Glutamatergic neuron (in vitro differentiated cells): ENCODE data around the gene CCDC126. TPM values are rescaled to one million over a fixed set of nuclear protein-coding genes. Genes with fewer than 3 reads are reported as not detected.
"Not testable (repeated sequence)": the region's sequence is repeated elsewhere in the genome, so short reads cannot be mapped to it uniquely, and the experiment has no call there.

Source experiments
- DNase-seq: peaks from one replicate; pipeline ENCODE4 v3.0.0; 2022
- H3K27ac Mint-ChIP-seq: one replicate; pipeline ENCODE4 v1.8.0; 2020; ENCODE audit warnings: mild to moderate bottlenecking, mixed read lengths, inconsistent platforms; ENCODE audit not compliant: unreplicated experiment
- H3K27me3 Mint-ChIP-seq: one replicate; pipeline ENCODE4 v1.8.0; 2020; ENCODE audit warnings: mild to moderate bottlenecking, moderate library complexity, mixed read lengths, inconsistent platforms; ENCODE audit not compliant: unreplicated experiment
- H3K36me3 Mint-ChIP-seq: one replicate; pipeline ENCODE4 v1.8.0; 2020; ENCODE audit warnings: mild to moderate bottlenecking, mixed read lengths, inconsistent platforms; ENCODE audit not compliant: unreplicated experiment
- H3K4me1 Mint-ChIP-seq: one replicate; pipeline ENCODE4 v1.8.0; 2020; ENCODE audit warnings: mild to moderate bottlenecking, low read depth, mixed read lengths, inconsistent platforms; ENCODE audit not compliant: unreplicated experiment
- H3K4me3 Mint-ChIP-seq: one replicate; pipeline ENCODE4 v1.8.0; 2020; ENCODE audit warnings: mild to moderate bottlenecking, mixed read lengths, inconsistent platforms; ENCODE audit not compliant: unreplicated experiment
- H3K9me3 Mint-ChIP-seq: one replicate; pipeline ENCODE4 v1.8.0; 2020; ENCODE audit warnings: mild to moderate bottlenecking, moderate library complexity, mixed read lengths, inconsistent platforms; ENCODE audit not compliant: unreplicated experiment
- long read RNA-seq: library from polyadenylated mRNA; unstranded; transcript quantifications from one replicate; pipeline ENCODE4 v2.0.0, GENCODE V29; 2020; ENCODE audit not compliant: unreplicated experiment
- total RNA-seq: library from RNA; stranded (reverse); fragmentation: NEBNext Ultra II Directional; extraction: Animal tissue kit (Norgen Biotek cat#: 25700); gene quantifications from one replicate; pipeline ENCODE4 v1.2.1, GENCODE V29; 2021; ENCODE audit not compliant: unreplicated experiment
- TF ChIP-seq, protein P1 (sequence below): fragments of 200-600 bp; sonication (generic); IDR thresholded peaks from one replicate; pipeline ENCODE4 v1.5.0; 2021; ENCODE audit not compliant: partially characterized antibody, unreplicated experiment

Gene CCDC126, protein sequence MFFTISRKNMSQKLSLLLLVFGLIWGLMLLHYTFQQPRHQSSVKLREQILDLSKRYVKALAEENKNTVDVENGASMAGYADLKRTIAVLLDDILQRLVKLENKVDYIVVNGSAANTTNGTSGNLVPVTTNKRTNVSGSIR
- 17.4 TPM for total RNA-seq
- long read RNA-seq, partial matches to known transcripts = 3 of 10 reads
- long read RNA-seq, other reads (novel, unspliced or antisense) = 2 of 10 reads

DNA sequence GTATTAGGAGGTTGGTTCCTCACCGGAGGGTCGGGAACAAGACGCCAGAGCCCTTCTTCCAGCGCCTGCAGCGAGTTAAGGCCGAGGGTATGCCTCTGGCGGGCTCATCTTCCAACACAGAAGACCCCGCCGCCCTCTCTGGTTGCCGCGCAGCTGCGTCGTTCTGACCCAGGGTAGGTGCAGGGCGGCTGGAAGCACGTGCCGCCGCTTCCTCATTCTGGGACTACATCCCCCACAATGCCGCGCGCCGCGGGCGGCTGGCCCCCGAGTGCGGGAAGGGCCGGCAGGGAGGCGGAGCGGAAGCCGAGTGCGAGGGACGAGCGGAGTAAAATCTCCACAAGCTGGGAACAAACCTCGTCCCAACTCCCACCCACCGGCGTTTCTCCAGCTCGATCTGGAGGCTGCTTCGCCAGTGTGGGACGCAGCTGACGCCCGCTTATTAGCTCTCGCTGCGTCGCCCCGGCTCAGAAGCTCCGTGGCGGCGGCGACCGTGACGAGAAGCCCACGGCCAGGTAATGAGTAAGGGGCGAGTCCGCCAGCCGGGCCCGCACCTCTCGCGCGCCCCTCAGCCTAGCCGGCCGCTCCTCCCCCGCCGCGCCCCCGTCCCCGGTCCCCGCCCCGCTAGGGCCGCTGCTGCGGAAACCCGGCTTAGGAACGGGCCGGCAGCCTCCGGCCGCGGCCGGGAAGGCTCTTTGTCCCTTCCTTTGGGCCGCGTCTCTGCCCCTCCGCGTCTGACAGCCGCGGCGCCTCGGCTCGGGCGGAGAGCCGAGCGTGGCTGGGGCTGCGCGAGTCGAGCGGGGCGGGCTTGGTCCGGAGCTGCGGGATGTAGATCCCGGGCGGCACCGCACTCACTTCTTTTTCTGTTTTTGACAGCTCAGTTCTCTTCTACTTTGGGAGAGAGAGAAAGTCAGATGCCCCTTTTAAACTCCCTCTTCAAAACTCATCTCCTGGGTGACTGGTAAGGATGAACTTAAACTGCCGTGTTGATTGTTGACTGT, at the start of gene CCDC126:
CCDC126 (plus strand) TSS at position 289 of the 998 bp plus-strand sequence. CDS start 13,934 bp downstream, outside the sequence.
- H3K36me3 Mint-ChIP-seq = no peaks in the 10 kb centered on the region
- peaks cover 6% of the 10 kb centered on the region for H3K9me3 Mint-ChIP-seq
- DNase-seq = peak; percentile 97
- H3K27me3 Mint-ChIP-seq = peaks cover 6% of the 10 kb centered on the region
- TF ChIP-seq, protein P1, sequence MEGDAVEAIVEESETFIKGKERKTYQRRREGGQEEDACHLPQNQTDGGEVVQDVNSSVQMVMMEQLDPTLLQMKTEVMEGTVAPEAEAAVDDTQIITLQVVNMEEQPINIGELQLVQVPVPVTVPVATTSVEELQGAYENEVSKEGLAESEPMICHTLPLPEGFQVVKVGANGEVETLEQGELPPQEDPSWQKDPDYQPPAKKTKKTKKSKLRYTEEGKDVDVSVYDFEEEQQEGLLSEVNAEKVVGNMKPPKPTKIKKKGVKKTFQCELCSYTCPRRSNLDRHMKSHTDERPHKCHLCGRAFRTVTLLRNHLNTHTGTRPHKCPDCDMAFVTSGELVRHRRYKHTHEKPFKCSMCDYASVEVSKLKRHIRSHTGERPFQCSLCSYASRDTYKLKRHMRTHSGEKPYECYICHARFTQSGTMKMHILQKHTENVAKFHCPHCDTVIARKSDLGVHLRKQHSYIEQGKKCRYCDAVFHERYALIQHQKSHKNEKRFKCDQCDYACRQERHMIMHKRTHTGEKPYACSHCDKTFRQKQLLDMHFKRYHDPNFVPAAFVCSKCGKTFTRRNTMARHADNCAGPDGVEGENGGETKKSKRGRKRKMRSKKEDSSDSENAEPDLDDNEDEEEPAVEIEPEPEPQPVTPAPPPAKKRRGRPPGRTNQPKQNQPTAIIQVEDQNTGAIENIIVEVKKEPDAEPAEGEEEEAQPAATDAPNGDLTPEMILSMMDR = no peak
- H3K4me3 Mint-ChIP-seq = peak within 1 kb of the TSS; percentile 97
- peak within 1 kb of the TSS; percentile 96 for H3K27ac Mint-ChIP-seq
- peaks cover 13% of the 10 kb centered on the region for H3K4me1 Mint-ChIP-seq

DNA sequence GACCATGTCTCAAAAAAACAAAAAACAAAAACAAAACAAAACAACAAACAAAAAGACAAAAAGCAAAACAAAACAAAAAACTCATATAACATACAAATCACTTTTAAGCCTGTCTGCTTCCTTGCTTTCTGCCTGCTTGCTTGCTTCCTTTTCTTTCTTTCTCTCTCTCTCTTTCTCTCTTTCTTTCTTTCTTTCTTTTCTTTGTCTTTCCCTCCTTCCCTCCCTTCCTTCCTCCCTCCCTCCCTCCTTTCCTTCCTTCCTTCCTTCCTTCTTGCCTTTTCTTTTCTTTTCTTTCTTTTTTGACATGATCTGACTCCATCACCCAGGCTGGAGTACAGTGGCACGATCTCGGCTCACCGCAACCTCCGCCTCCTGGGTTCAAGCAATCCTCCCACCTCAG, 49.5 kb upstream of the CCDC126 start:
- Mint-ChIP-seq H3K4me3 (no peak overlapping the region), H3K27ac (no peak overlapping the region), H3K9me3 (no peaks in the 10 kb centered on the region), H3K4me1 (no peaks in the 10 kb centered on the region), H3K36me3 (no peaks in the 10 kb centered on the region), H3K27me3 (no peaks in the 10 kb centered on the region)
- DNase-seq = no peak
- TF ChIP-seq, protein P1 = no peak

DNA sequence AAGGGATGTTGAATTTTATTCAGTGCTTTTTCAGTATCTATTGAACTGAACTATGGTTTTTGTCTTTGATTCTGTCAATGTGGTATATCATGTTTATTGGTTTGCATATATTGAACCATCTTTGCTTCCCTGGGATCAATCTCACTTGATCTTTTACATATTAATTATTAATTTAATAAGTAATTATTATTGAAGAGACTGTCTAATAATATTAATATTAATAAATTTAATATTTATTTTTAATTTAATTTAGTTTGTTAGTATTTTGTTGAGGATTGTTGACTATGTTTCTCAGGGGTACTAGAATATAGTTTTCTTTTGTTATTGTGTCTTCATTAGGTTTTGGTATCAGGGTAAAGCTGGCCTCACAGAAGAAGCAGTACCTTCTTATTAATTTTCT, 38.9 kb upstream of the CCDC126 start:
- no peak overlapping the region for H3K4me3 Mint-ChIP-seq
- no peaks in the 10 kb centered on the region for H3K4me1 Mint-ChIP-seq
- no peaks in the 10 kb centered on the region for H3K36me3 Mint-ChIP-seq
- TF ChIP-seq, protein P1 = no peak
- no peak for DNase-seq
- H3K27me3 Mint-ChIP-seq = peaks cover 3% of the 10 kb centered on the region
- no peak overlapping the region for H3K27ac Mint-ChIP-seq
- no peaks in the 10 kb centered on the region for H3K9me3 Mint-ChIP-seq

DNA sequence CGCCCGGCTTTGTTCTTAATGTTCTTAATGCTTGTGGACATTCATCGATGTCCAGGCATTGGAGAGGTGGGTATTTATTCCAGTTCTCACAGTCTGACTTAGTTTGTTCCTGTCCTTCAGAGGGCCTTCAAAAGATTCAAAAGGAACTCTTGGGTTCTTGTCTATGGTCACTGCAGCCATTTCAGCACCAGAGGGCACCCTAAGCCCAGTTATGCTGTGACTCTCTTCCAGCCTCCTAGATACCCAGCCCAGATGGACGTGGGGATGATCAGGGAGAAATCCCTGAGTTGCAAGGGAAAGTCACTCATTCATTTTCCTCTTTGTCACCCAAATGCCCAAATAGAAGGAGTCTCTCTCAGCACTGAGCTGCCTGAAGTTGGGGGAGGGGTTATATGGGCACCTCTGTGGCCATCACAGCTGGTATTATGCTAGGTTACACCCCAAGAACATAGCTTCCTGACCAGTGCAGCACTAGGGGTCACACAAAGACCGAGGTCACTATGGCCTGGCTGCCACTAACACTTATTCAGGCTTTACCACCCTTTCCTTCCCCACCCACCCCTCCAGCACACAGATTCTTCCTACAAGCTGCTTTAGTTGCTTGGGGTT, 26.5 kb upstream of the CCDC126 start:
- H3K36me3 Mint-ChIP-seq = no peaks in the 10 kb centered on the region
- peak; percentile 75 for DNase-seq
- TF ChIP-seq, protein P1 = peak; percentile 63
- no peak overlapping the region for H3K4me3 Mint-ChIP-seq
- no peaks in the 10 kb centered on the region for H3K4me1 Mint-ChIP-seq
- H3K27me3 Mint-ChIP-seq = no peaks in the 10 kb centered on the region
- no peak overlapping the region for H3K27ac Mint-ChIP-seq
- no peaks in the 10 kb centered on the region for H3K9me3 Mint-ChIP-seq

DNA sequence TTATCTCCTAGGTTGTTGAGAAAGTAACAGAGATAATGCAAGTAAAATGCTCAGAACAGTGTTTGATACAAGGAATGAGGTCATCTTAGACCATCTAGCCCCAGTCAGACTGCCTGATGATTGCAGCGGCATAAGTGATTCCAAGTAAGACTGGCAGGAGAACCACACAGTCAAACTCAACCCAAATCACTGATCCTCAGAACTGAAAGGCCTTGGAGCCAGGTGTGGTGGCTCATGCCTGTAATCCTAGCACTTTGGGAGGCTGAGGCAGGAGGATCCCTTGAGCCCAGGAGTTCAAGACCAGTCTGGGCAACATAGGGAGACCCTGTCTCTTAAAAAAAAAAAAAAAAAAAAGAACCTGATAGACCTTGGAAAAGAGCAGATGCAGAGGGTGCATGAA, 15.2 kb upstream of the CCDC126 start:
- H3K4me1 Mint-ChIP-seq, H3K9me3 Mint-ChIP-seq, H3K36me3 Mint-ChIP-seq, DNase-seq, H3K27me3 Mint-ChIP-seq, H3K4me3 Mint-ChIP-seq, H3K27ac Mint-ChIP-seq: not testable (repeated sequence)

DNA sequence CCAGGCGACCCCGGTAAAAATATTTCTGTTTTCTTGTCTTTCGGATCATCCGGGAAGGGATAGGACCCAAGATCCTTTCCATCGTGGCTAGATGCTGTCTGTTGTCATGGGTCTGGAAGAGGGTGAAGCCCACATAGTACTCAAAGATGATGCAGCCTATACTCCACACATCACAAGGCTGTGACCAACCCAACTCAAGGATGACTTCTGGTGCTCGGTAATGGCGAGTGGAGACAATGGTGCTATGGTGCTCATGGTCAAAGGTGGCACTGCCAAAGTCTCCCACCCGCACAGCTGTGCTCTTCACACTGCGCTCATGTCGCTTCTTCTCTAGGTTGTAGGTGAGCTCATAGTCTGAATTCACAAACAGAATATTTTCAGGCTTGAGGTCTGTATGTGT, 11.9 kb upstream of the CCDC126 start:
- not testable (repeated sequence) for H3K27me3 Mint-ChIP-seq, H3K9me3 Mint-ChIP-seq, H3K4me1 Mint-ChIP-seq, H3K27ac Mint-ChIP-seq, H3K36me3 Mint-ChIP-seq, DNase-seq, H3K4me3 Mint-ChIP-seq
